Daoy (cell line): Measurements from ENCODE around the gene CFAP52. TPM values are rescaled to one million over a fixed set of nuclear protein-coding genes. Genes with fewer than 3 reads are reported as not detected.

ENCODE experiments used
- total RNA-seq: library from RNA; depleted of rRNA; stranded (reverse); fragments of >200 nt; shearing (Covaris generic); gene quantifications from 2 replicates; pipeline ENCODE4 v1.2.3, GENCODE V29; 2014; rRNA removed

CFAP52 gene
- total RNA-seq, 1 experiment from 2014 or later = not detected

Other genes starting within 250 kb of the CFAP52 start
- 52.7 and 76.9 TPM in 2 replicates for gene STX8, start 822 bp upstream of the CFAP52 start, total RNA-seq
- 0.80 and 1.7 TPM in 2 replicates for gene USP43, start 68.9 kb downstream of the CFAP52 start, total RNA-seq
- not detected in 2 replicates for gene DHRS7C, start 214.9 kb downstream of the CFAP52 start, total RNA-seq
- gene GSG1L2, start 245.4 kb downstream of the CFAP52 start, total RNA-seq = not detected in 2 replicates
- 0.63 and 0.91 TPM in 2 replicates for gene GLP2R, start 249.3 kb downstream of the CFAP52 start, total RNA-seq